Pulmonary artery endothelial cell (primary cell): ENCODE results near the gene EDN2. TPM values are rescaled to one million over a fixed set of nuclear protein-coding genes. Genes with fewer than 3 reads are reported as not detected.
A peak's percentile ranks its signal among the peaks of the same experiment; 100 is the strongest.

ENCODE experiments used
- DNase-seq: peaks from one replicate; pipeline ENCODE4 v3.0.0-alpha.2; 2011; ENCODE audit warnings: low read depth, low spot score
- total RNA-seq: library from RNA; depleted of rRNA; stranded (reverse); fragments of >200 nt; gene quantifications from 2 replicates; pipeline ENCODE4 v1.2.3, GENCODE V29; 2014

EDN2 gene
- total RNA-seq, 1 donor from 2014 or later = not detected

GRCh38 chr1:41517062-41517438 is 32.6 kb upstream of the EDN2 start:
- no peak for DNase-seq

GRCh38 chr1:41516168-41517061 is 31.9 kb upstream of the EDN2 start:
- peak; percentile 44 for DNase-seq

- DNase-seq = no peak
Measured at GRCh38 chr1:41515778-41516167, 31.3 kb upstream of the EDN2 start.

GRCh38 chr1:41515131-41515678 is 30.7 kb upstream of the EDN2 start:
- DNase-seq = no peak

GRCh38 chr1:41514381-41514780 is 29.9 kb upstream of the EDN2 start:
- no peak for DNase-seq

- DNase-seq = no peak
Measured at GRCh38 chr1:41513383-41513735, 28.9 kb upstream of the EDN2 start.

GRCh38 chr1:41512701-41513382 is 28.4 kb upstream of the EDN2 start:
- no peak for DNase-seq

GRCh38 chr1:41511239-41511540 is 26.7 kb upstream of the EDN2 start:
- no peak for DNase-seq

GRCh38 chr1:41510531-41511238 is 26.2 kb upstream of the EDN2 start:
- DNase-seq = no peak

- DNase-seq = no peak
Measured at GRCh38 chr1:41509270-41509671, 24.8 kb upstream of the EDN2 start.

- DNase-seq = no peak
Measured at GRCh38 chr1:41508290-41508689, 23.8 kb upstream of the EDN2 start.

GRCh38 chr1:41507836-41508235 is 23.4 kb upstream of the EDN2 start:
- no peak for DNase-seq

- DNase-seq = no peak
Measured at GRCh38 chr1:41507110-41507720, 22.7 kb upstream of the EDN2 start.

- DNase-seq = no peak
Measured at GRCh38 chr1:41504114-41505035, 19.9 kb upstream of the EDN2 start.

GRCh38 chr1:41503538-41504113 is 19.1 kb upstream of the EDN2 start:
- DNase-seq = no peak

GRCh38 chr1:41502912-41503311 is 18.4 kb upstream of the EDN2 start:
- no peak for DNase-seq

GRCh38 chr1:41501581-41501980 is 17.1 kb upstream of the EDN2 start:
- DNase-seq = no peak

GRCh38 chr1:41500781-41501518 is 16.5 kb upstream of the EDN2 start:
- DNase-seq = no peak

- no peak for DNase-seq
Measured at GRCh38 chr1:41500378-41500777, 15.9 kb upstream of the EDN2 start.

GRCh38 chr1:41499591-41499990 is 15.1 kb upstream of the EDN2 start:
- DNase-seq = no peak
